GM18909 (cell line): Measurements from ENCODE around the gene NPPC.
"Not testable (repeated sequence)": the region's sequence is repeated elsewhere in the genome, so short reads cannot be mapped to it uniquely, and the experiment has no call there.

Source experiments
- ATAC-seq: cut with Tn5 transposase; IDR thresholded peaks from one replicate; pipeline ENCODE4 v1.9.1; 2021; ENCODE audit warnings: mild to moderate bottlenecking; ENCODE audit not compliant: unreplicated experiment, poor library complexity

NPPC gene

DNA sequence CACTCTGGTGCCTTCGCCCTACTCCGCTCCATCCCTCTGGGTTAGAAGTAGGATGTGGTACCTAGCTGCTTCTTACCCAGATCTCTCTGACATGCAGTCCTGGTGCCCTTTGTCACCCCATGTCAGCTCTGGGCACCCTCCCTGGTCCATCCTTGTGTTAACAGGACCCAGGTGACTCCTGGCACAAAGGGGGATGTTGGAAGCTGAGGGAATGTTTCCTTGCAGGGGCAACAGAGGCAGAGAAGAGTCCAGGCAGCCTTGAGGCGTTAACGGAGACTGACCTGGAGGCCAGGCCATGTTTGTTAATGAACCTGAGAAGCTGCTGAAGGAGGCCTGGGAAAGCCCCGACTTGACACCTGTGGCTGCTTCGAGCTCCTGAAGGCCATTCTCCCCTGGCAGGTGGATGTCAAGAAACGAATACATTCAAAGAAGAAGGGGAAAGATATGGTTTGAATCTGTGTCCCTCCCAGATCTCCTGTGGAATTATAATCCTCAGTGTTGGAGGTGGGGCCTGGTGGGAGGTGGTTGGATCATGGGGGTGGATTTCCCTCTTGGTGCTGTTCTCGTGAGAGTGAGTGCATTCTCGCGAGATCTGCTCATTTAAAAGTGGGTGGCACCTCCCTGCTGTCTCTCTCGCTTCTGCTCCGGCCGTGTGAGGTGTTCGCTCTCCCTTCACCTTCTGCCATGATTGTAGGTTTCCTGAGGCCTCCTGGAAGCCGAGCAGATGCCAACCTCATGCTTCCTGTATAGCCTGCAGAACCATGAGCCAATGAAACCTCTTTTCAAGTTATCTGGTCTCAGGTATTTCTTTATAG lies 31.4 kb downstream of the NPPC start:
- no peak for ATAC-seq

DNA sequence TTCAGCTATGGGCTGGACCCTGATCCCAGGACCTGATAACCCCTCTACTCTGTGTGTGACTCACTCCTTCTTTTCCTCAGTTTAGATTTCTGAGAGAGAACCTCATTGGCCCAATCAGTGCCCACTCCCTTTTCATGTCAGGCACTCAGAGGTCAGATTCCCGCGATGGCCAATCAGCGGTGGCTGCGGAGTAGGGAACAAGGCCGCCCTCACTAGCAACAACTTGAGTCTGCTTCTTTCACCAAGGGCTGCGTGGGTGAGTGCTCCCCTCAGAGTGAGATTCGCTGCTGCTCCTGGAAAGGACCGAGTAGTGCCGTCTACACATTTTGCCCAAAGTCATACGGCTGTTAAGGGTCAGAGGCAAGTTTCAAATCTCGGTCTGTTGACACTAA lies 34.7 kb downstream of the NPPC start:
- no peak for ATAC-seq

DNA sequence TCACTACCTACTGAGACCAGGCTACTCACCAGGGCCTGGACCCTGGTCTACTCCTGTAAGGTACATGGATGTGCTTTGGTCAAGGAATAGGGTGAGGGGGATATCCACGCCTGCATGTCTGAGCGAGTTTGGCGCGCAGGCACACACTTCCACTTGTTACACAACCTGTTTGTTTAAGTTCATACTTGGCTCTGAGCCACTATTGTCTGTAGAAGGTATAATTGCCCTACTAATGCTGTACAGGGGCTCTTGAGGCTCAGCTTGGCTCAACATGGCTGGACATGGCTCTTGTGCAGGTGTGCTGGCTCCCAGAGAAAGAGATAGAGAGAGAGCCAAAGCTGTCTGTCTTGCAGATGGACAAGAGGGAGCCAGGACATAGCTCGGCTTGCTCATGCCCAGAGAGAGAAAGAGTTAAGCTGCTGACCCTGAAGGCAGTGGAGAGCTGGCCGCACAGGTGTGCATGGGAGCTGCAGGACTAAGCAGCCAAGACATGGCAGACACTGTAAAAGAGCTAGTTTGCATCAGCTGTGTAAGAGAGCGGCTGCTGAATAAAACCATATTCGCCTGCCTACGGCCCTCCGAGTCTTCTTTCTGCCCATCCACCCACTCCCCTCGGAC lies 35.2 kb downstream of the NPPC start:
- no peak for ATAC-seq

DNA sequence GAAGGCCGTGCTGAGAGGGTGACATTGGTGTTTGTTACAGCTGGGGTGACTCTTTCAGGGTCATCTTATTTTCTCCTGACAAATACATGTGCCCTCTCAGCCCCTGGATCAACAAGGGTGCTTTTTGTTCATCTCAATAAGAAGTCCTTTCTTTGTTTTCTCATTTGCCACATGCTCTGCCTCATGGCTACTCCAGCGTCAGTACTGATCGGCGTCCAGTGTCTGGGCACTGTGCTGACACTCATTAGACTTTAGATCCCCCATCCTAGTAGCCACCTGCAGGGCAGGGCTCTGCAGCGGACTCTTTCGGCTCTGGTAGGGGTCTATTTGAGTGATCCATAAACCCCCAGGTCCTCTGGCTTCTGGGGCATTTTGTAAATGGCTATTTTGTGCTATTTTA lies 38.4 kb downstream of the NPPC start:
- no peak for ATAC-seq

DNA sequence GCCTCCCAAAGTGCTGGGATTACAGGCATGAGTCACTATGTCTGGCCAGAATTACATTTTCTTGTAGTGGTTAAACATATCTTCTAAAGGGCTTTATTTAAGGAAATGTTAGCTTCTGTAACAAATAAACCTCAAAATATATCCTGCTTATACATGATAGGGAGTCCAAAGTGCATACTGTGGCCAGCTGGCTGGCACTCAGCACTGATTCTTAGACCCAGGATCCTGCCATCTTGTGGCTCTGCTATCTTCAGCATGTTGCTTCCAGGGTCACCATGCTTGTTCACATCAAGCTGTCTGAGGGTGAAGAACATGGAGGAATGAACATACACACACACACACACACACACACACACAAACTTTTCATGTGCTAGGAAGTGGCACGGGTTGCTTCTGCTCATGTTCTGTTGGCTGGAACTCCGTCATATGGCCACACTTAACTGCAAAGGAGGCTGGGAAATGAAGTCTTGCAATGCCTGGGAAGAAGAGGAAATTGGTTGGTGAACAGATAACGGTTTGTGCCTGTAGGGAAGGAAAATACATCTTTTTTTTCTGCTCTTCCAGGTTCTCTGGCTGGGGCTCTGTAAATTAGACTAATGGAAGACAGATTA lies 40.0 kb downstream of the NPPC start:
- ATAC-seq: no peak

DNA sequence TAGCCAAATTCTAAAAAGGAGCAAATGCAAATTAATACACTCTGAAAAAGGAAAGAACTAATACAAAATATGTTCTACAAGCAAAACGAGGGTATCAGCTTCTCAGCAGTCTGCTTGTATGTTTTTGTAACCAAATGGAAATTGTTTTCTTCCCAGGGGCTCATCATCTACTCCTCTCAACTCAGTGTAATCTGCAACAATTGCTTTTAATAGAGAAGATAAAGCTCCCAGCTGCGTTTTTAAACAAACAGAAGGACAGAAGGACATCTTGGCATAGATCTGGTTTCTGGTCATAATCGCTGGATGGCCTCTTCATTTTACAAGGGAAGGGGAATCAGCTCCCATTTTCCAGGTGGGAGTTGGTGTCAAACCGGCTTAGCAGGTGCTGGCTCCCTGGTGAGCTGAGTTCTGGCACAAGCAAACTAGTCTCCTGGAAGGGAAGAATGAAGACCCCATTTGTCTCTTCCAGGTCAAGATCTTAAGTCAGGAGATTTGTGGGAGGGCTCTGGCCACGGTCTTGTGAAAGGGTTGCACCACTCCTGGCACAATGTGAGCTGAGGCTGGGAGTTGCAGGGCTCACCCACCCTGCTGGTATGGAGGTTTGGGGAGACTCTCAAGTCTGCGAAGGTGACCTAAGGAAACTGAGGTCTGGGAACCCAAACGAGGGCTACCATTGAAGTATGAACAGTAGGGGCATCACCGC lies 41.6 kb downstream of the NPPC start:
- ATAC-seq: no peak

DNA sequence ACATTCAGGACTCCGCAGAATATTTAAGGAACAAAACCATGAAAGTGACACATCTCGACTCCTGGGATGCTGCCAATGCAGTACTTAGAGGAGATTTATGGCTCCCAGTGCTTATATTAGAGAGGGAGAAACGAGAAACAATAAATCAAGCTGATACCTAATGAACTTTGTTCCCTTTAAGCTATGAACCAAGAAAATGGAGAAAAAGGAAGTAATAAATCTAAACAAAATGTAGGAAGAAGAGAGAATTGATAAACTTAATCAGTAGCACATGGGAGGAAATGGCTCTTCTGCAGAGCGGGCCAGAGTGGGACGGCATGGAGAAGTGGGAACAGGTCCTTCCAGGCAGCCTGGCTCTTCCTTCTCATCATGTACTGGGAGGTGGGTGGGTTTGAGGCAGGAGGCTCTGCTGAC lies 42.7 kb downstream of the NPPC start:
- ATAC-seq: no peak

DNA sequence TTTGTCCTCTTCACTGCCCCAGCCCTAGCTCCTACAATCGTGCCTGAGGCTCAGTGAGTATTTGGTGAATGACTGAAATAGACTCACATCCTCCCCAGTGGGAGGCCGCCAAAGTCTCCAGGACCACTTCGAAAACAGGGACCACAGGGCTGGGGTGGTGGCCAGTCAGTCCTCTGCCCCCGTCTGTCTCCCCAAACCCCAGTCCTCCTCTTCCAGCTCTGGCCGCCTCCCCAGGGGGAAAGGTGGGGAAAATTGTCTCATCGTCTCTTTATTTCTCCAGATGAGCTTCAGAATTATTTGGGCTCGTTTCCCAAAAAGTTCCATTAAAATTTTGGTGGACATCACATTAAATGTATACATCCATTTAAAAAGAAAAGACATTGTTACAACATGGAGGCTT lies 43.5 kb downstream of the NPPC start:
- no peak for ATAC-seq

DNA sequence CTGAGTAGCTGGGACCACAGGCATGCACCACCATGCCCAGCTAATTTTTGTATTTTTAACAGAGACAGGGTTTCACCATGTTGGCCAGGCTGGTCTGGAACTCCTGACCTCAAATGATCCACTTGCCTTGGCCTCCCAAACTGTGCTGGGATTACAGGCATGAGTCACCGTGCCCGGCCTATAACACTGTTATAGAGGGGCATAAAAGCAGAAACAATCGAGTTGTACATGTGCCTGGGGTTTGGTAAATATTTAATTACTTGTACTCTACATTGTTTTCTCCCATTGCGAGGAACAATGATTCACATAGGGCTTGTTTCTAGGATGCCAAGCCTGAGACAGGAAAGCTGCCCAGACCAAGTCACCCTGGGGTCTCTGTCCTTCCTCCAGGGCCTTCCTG lies 45.8 kb downstream of the NPPC start:
- not testable (repeated sequence) for ATAC-seq

DNA sequence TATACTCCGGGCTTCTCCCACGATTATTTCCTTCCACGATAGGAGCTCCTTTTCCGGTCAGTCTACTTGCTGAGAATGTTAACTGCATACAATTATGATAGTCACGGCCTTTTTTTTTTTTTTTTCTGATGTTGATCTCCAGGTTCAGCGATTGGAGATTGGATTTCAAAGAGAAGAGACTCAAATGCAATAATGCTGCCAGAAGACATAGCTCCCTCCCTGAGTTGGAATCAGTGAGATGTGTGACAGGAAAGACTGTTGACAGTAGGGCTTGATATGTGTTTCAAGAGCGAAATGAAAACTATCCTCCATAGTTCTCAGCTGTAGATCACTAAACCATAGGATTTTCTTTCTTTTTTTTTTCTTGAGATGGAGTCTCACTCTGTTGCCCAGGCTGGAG lies 47.0 kb downstream of the NPPC start:
- ATAC-seq: no peak

DNA sequence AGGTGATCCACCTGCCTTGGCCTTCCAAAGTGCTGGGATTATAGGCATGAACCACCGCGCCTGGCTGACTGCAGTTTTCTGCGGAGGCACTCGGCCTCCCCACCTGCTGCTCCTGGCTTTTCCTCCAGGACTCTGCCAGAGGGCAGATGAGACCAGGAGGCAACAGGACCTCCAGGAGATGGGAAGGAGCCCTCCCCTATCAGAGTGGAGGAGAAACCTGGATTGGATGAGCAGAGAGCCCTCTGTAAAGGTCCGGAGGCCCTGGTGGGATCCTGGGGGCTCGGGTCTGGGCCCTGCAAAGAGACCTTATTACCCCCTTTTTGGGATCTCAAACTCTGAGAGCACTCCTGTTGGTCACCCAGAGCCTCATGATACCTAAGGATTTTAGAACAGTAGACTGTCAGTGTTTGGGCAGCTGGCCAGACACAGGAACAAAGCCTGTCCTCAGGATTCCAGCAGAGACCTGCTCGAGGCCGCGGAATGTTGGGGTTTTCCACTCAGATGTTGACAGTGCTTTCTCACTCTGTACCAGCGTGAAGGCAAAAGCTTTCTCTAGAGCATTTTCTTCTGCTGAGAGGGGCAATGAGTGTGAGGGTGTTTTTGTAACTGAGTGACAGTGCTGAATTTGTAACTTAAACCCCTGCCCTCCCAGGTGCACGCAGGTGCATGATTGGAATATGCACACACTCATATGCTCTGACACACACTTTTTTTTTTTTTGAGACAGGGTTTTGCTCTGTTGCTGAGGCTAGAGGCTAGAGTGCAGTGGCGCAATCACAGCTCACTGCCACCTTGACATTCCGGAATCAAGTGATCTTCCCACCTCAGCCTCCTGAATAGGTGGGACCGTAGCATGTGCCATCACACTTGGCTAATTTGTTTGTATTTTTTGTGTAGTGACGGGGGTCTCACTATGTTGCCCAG lies 48.4 kb downstream of the NPPC start:
- ATAC-seq: no peak

DNA sequence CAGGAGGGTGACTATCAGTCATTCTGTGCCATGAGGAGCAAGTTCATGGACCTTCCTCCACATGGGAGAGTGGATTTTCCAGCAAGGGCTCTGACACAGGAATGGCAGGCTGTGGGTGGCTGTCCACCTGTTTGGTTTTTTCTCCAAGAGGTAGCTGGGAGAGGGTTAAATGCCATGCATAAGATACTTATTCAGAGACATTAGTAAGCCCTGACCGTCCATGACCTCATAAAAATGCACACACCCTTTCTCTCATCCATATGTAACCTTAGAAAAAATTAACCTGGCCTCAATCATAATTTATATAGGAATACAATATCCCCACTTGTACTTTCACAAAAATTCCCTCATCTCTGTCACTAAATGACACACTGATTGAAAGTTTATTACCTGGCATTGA lies 51.3 kb downstream of the NPPC start:
- no peak for ATAC-seq
